HepG2 (cell line): Measurements from ENCODE around the gene LRP10. TPM values are rescaled to one million over a fixed set of nuclear protein-coding genes. Genes with fewer than 3 reads are reported as not detected.
A peak's percentile ranks its signal among the peaks of the same experiment; 100 is the strongest.

Experiments
- CHD4 ChIP-seq: fragments of 200-600 bp; sonication (generic); IDR thresholded peaks from 2 replicates; pipeline ENCODE4 v1.7.0; 2017; ENCODE audit warnings: mild to moderate bottlenecking, low read length, borderline replicate concordance
- MEIS2 ChIP-seq: sonication (generic); formaldehyde crosslinking; IDR thresholded peaks from 2 replicates; pipeline ENCODE4 v1.9.0; 2021; ENCODE audit warnings: mild to moderate bottlenecking, missing genetic modification reagents
- MTA1 ChIP-seq: sonication (generic); formaldehyde crosslinking; IDR thresholded peaks from 2 replicates; pipeline ENCODE4 v1.4.0; 2020; ENCODE audit warnings: missing genetic modification reagents, mild to moderate bottlenecking, borderline replicate concordance
- NBN ChIP-seq: fragments of 450-650 bp; conservative IDR thresholded peaks from 2 replicates; pipeline ENCODE4 v1.6.1; 2017
- PCBP1 ChIP-seq: fragments of 200-400 bp; formaldehyde crosslinking; IDR thresholded peaks from 2 replicates; pipeline ENCODE4 v1.6.1; 2017; ENCODE audit warnings: mild to moderate bottlenecking, low read depth, low read length, borderline replicate concordance
- SYNCRIP ChIP-seq: fragments of 200-400 bp; formaldehyde crosslinking; IDR thresholded peaks from 2 replicates; pipeline ENCODE4 v1.6.1; 2018; ENCODE audit warnings: mild to moderate bottlenecking, low read depth, low read length; ENCODE audit not compliant: insufficient read depth
- ZNF12 ChIP-seq: sonication (generic); formaldehyde crosslinking; IDR thresholded peaks from 2 replicates; pipeline ENCODE4 v1.5.0; 2020; ENCODE audit warnings: missing genetic modification reagents
- ZNF263 ChIP-seq: sonication (generic); formaldehyde crosslinking; IDR thresholded peaks from 2 replicates; pipeline ENCODE4 v1.4.0; 2020; ENCODE audit warnings: missing genetic modification reagents
- ZNF354B ChIP-seq: sonication (generic); formaldehyde crosslinking; IDR thresholded peaks from 2 replicates; pipeline ENCODE4 v1.8.0; 2022; ENCODE audit warnings: mild to moderate bottlenecking, missing genetic modification reagents
- ZNF569 ChIP-seq: sonication (generic); formaldehyde crosslinking; IDR thresholded peaks from 2 replicates; pipeline ENCODE4 v1.5.0; 2020; ENCODE audit warnings: mild to moderate bottlenecking, missing genetic modification reagents, moderate library complexity, borderline replicate concordance
- ZNF678 ChIP-seq: sonication (generic); formaldehyde crosslinking; IDR thresholded peaks from 2 replicates; pipeline ENCODE4 v1.4.0; 2020; ENCODE audit warnings: mild to moderate bottlenecking, missing genetic modification reagents
- ZNF709 ChIP-seq: sonication (generic); formaldehyde crosslinking; IDR thresholded peaks from 2 replicates; pipeline ENCODE4 v1.5.0; 2020; ENCODE audit warnings: mild to moderate bottlenecking, missing genetic modification reagents
- ZNF713 ChIP-seq: sonication (generic); formaldehyde crosslinking; IDR thresholded peaks from 2 replicates; pipeline ENCODE4 v1.4.0; 2020; ENCODE audit warnings: mild to moderate bottlenecking, missing genetic modification reagents
- ZNF749 ChIP-seq: sonication (generic); formaldehyde crosslinking; IDR thresholded peaks from 2 replicates; pipeline ENCODE4 v1.8.0; 2022; ENCODE audit warnings: mild to moderate bottlenecking, missing genetic modification reagents, moderate library complexity, borderline replicate concordance
- ZNF770 ChIP-seq: sonication (generic); formaldehyde crosslinking; IDR thresholded peaks from 2 replicates; pipeline ENCODE4 v1.5.0; 2020; ENCODE audit warnings: mild to moderate bottlenecking, missing genetic modification reagents
- ZNF781 ChIP-seq: sonication (generic); formaldehyde crosslinking; IDR thresholded peaks from 2 replicates; pipeline ENCODE4 v1.5.1; 2020; ENCODE audit warnings: borderline replicate concordance, mild to moderate bottlenecking, missing genetic modification reagents; ENCODE audit errors: not compliant biosample characterization
- ZSCAN12 ChIP-seq: sonication (generic); formaldehyde crosslinking; IDR thresholded peaks from 2 replicates; pipeline ENCODE4 v1.9.0; 2021; ENCODE audit warnings: mild to moderate bottlenecking, missing genetic modification reagents
- polyA plus RNA-seq, 8 experiments: library from polyadenylated mRNA; depleted of rRNA in 3 of 8; stranded (reverse) in 7 of 8; unstranded in 1 of 8; fragments of >200 nt; fragmentation: Illumina TruSeq in 4 of 8; extraction: Trizol in 4 of 8; gene quantifications; 2 replicates each; pipeline versions ENCODE4 v1.2.1 to v1.2.3, GENCODE V29; 2011 to 2016; ENCODE audit warnings: low read depth in 4 of 8, missing spikeins in 1 of 8, mixed read lengths in 1 of 8; ENCODE audit not compliant: insufficient read depth in 1 of 8
- total RNA-seq, 5 experiments: library from RNA; depleted of rRNA; stranded (reverse); fragments of >200 nt; fragmentation: Illumina TruSeq; extraction: Trizol; gene quantifications; 2 replicates each; pipeline ENCODE4 v1.2.3, GENCODE V29; 2016; ENCODE audit warnings: low read depth in 1 of 5
- TF ChIP-seq, protein P1 (sequence below): sonication (generic); formaldehyde crosslinking; IDR thresholded peaks from 2 replicates; pipeline ENCODE4 v1.4.0; 2020; ENCODE audit warnings: missing genetic modification reagents, borderline replicate concordance
- TF ChIP-seq, protein P2 (sequence below): sonication (generic); formaldehyde crosslinking; IDR thresholded peaks from 2 replicates; pipeline ENCODE4 v1.9.0; 2022; ENCODE audit warnings: low read depth, missing genetic modification reagents
- TF ChIP-seq, protein P3 (sequence below): sonication (generic); formaldehyde crosslinking; IDR thresholded peaks from 2 replicates; pipeline ENCODE4 v1.4.0; 2020; ENCODE audit warnings: missing genetic modification reagents

The LRP10 gene
- total and polyA plus RNA-seq, 2 of the 13 experiments (the other 11 are each of a cell fraction or from before 2014, with no cell fraction given), result 16.9 to 45.2 TPM

- TF ChIP-seq ZNF781 (CRISPR knock-in tag) (no peak), ZNF678 (0 out of 2 replicates have a peak, but pooled peaks have one; percentile 48), MTA1 (CRISPR knock-in tag) (no peak), PCBP1 (no peak), ZNF12 (CRISPR knock-in tag) (no peak), ZNF770 (no peak), ZSCAN12 (CRISPR knock-in tag) (no peak), NBN (no peak), ZNF713 (CRISPR knock-in tag) (no peak), CHD4 (no peak), ZNF749 (CRISPR knock-in tag) (no peak), ZNF569 (CRISPR knock-in tag) (no peak), ZNF263 (CRISPR knock-in tag) (0 out of 2 replicates have a peak, but pooled peaks have one; percentile 0), SYNCRIP (no peak), MEIS2 (CRISPR knock-in tag) (no peak), ZNF354B (no peak), ZNF709 (no peak)
- TF ChIP-seq, protein P1, sequence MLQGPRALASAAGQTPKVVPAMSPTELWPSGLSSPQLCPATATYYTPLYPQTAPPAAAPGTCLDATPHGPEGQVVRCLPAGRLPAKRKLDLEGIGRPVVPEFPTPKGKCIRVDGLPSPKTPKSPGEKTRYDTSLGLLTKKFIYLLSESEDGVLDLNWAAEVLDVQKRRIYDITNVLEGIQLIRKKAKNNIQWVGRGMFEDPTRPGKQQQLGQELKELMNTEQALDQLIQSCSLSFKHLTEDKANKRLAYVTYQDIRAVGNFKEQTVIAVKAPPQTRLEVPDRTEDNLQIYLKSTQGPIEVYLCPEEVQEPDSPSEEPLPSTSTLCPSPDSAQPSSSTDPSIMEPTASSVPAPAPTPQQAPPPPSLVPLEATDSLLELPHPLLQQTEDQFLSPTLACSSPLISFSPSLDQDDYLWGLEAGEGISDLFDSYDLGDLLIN (CRISPR knock-in tag), result no peak
- TF ChIP-seq, protein P2, sequence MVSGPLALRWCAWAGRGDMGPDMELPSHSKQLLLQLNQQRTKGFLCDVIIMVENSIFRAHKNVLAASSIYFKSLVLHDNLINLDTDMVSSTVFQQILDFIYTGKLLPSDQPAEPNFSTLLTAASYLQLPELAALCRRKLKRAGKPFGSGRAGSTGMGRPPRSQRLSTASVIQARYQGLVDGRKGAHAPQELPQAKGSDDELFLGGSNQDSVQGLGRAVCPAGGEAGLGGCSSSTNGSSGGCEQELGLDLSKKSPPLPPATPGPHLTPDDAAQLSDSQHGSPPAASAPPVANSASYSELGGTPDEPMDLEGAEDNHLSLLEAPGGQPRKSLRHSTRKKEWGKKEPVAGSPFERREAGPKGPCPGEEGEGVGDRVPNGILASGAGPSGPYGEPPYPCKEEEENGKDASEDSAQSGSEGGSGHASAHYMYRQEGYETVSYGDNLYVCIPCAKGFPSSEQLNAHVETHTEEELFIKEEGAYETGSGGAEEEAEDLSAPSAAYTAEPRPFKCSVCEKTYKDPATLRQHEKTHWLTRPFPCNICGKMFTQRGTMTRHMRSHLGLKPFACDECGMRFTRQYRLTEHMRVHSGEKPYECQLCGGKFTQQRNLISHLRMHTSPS (CRISPR knock-in tag), result no peak
- TF ChIP-seq, protein P3, sequence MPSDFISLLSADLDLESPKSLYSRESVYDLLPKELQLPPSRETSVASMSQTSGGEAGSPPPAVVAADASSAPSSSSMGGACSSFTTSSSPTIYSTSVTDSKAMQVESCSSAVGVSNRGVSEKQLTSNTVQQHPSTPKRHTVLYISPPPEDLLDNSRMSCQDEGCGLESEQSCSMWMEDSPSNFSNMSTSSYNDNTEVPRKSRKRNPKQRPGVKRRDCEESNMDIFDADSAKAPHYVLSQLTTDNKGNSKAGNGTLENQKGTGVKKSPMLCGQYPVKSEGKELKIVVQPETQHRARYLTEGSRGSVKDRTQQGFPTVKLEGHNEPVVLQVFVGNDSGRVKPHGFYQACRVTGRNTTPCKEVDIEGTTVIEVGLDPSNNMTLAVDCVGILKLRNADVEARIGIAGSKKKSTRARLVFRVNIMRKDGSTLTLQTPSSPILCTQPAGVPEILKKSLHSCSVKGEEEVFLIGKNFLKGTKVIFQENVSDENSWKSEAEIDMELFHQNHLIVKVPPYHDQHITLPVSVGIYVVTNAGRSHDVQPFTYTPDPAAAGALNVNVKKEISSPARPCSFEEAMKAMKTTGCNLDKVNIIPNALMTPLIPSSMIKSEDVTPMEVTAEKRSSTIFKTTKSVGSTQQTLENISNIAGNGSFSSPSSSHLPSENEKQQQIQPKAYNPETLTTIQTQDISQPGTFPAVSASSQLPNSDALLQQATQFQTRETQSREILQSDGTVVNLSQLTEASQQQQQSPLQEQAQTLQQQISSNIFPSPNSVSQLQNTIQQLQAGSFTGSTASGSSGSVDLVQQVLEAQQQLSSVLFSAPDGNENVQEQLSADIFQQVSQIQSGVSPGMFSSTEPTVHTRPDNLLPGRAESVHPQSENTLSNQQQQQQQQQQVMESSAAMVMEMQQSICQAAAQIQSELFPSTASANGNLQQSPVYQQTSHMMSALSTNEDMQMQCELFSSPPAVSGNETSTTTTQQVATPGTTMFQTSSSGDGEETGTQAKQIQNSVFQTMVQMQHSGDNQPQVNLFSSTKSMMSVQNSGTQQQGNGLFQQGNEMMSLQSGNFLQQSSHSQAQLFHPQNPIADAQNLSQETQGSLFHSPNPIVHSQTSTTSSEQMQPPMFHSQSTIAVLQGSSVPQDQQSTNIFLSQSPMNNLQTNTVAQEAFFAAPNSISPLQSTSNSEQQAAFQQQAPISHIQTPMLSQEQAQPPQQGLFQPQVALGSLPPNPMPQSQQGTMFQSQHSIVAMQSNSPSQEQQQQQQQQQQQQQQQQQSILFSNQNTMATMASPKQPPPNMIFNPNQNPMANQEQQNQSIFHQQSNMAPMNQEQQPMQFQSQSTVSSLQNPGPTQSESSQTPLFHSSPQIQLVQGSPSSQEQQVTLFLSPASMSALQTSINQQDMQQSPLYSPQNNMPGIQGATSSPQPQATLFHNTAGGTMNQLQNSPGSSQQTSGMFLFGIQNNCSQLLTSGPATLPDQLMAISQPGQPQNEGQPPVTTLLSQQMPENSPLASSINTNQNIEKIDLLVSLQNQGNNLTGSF, result no peak
These were observed 32.9 kb upstream of the LRP10 start (continued) for GRCh38 chr14:22838631-22839041.
